K562 (cell line): ENCODE results near the gene TSPAN13. TPM values are rescaled to one million over a fixed set of nuclear protein-coding genes. Genes with fewer than 3 reads are reported as not detected.

Experiments
- ARNT ChIP-seq, 2 experiments: fragments of 450-650 bp; IDR thresholded peaks; 2 replicates each; pipeline ENCODE4 v1.6.1; 2016; ENCODE audit warnings: mild to moderate bottlenecking in 1 of 2
- CHCHD3 ChIP-seq: fragments of 250-450 bp; sonication (Bioruptor Pico); IDR thresholded peaks from 2 replicates; pipeline ENCODE4 v2.1.2; 2022; ENCODE audit warnings: mild to moderate bottlenecking
- DACH1 ChIP-seq: fragments of 450-650 bp; IDR thresholded peaks from 2 replicates; pipeline ENCODE4 v1.6.1; 2018; ENCODE audit not compliant: partially characterized antibody
- DIDO1 ChIP-seq: fragments of 450-650 bp; IDR thresholded peaks from 2 replicates; pipeline ENCODE4 v1.6.1; 2016; ENCODE audit warnings: low read depth, missing biosample characterization, missing genetic modification characterization
- EGR1 ChIP-seq: fragments of 450-650 bp; conservative IDR thresholded peaks from 2 replicates; pipeline ENCODE4 v1.6.1; 2017; ENCODE audit warnings: mild to moderate bottlenecking
- EHMT2 ChIP-seq: fragments of 450-650 bp; IDR thresholded peaks from 2 replicates; pipeline ENCODE4 v1.6.1; 2018; ENCODE audit warnings: antibody characterized with exemption
- ETS2 ChIP-seq: IDR thresholded peaks from 2 replicates; pipeline ENCODE4 v1.6.1; 2016; ENCODE audit warnings: borderline replicate concordance, missing genetic modification characterization, mild to moderate bottlenecking, moderate library complexity, missing compliant biosample characterization; ENCODE audit not compliant: poor library complexity, severe bottlenecking
- FOXK2 ChIP-seq, 2 experiments: fragments of 450-650 bp; IDR thresholded peaks in 1 of 2; conservative IDR thresholded peaks in 1 of 2; 2 replicates each; pipeline ENCODE4 v1.6.1; 2016; ENCODE audit warnings: low read depth in 2 of 2, mild to moderate bottlenecking in 1 of 2
- FUS ChIP-seq: fragments of 200-400 bp; formaldehyde crosslinking; optimal IDR thresholded peaks from 2 replicates; pipeline ENCODE3; 2017; ENCODE audit warnings: low read depth, low read length
- GABPB1 ChIP-seq: sonication (generic); formaldehyde crosslinking; IDR thresholded peaks from 2 replicates; pipeline ENCODE4 v1.8.0; 2022; ENCODE audit warnings: mild to moderate bottlenecking, missing genetic modification reagents
- HBP1 ChIP-seq: fragments of 450-650 bp; formaldehyde crosslinking; IDR thresholded peaks from 2 replicates; pipeline ENCODE4 v1.4.0; 2022; ENCODE audit warnings: missing genetic modification characterization
- MAZ ChIP-seq, 2 experiments: fragments of 450-650 bp in 1 of 2; sonication (generic) in 1 of 2; formaldehyde crosslinking; IDR thresholded peaks in 1 of 2; conservative IDR thresholded peaks in 1 of 2; 2 replicates each; pipeline versions ENCODE4 v1.4.0 to v1.5.0; 2020; ENCODE audit warnings: mild to moderate bottlenecking in 1 of 2, missing genetic modification reagents in 1 of 2
- PHF20 ChIP-seq: fragments of 450-650 bp; IDR thresholded peaks from 2 replicates; pipeline ENCODE4 v1.6.1; 2018; ENCODE audit not compliant: partially characterized antibody
- PTTG1 ChIP-seq: fragments of 450-650 bp; IDR thresholded peaks from 2 replicates; pipeline ENCODE4 v1.6.1; 2016; ENCODE audit warnings: low read depth, mild to moderate bottlenecking, missing genetic modification characterization, missing compliant biosample characterization
- SLC30A9 ChIP-seq: fragments of 250-450 bp; sonication (Bioruptor Pico); IDR thresholded peaks from 2 replicates; pipeline ENCODE4 v1.8.0; 2022; ENCODE audit warnings: mild to moderate bottlenecking, moderate library complexity
- SMARCA5 ChIP-seq: fragments of 450-650 bp; IDR thresholded peaks from 2 replicates; pipeline ENCODE4 v1.6.1; 2016
- SREBF1 ChIP-seq: fragments of 150-350 bp; IDR thresholded peaks from 2 replicates; pipeline ENCODE4 v1.6.1; 2014; ENCODE audit warnings: antibody characterized with exemption, low read depth, low read length, borderline replicate concordance
- SRF ChIP-seq, 2 experiments: fragments of 250-450, 450-650 bp in 1 of 2; sonication (Bioruptor Pico) in 1 of 2; sonication (generic) in 1 of 2; formaldehyde crosslinking; IDR thresholded peaks; 2 replicates each; pipeline versions ENCODE4 v1.5.0 to v1.5.1; 2020 to 2022; ENCODE audit warnings: mild to moderate bottlenecking in 1 of 2, missing genetic modification reagents in 1 of 2
- SRSF9 ChIP-seq: fragments of 200-400 bp; formaldehyde crosslinking; IDR thresholded peaks from 2 replicates; pipeline ENCODE4 v1.6.1; 2017; ENCODE audit warnings: low read depth, low read length, borderline replicate concordance
- STAT5A ChIP-seq: IDR thresholded peaks from 2 replicates; pipeline ENCODE4 v1.6.1; 2012; ENCODE audit warnings: low read length, inconsistent platforms, borderline replicate concordance
- TAF1 ChIP-seq: IDR thresholded peaks from 2 replicates; pipeline ENCODE4 v1.6.1; 2011; ENCODE audit warnings: mild to moderate bottlenecking, low read length, moderate library complexity; ENCODE audit not compliant: insufficient read depth, control insufficient read depth, severe bottlenecking; ENCODE audit errors: extremely low read depth
- ZC3H4 ChIP-seq: sonication (generic); formaldehyde crosslinking; IDR thresholded peaks from 2 replicates; pipeline ENCODE4 v1.9.0; 2021; ENCODE audit warnings: missing genetic modification reagents, borderline replicate concordance
- ZFP36 ChIP-seq: fragments of 150-350 bp; IDR thresholded peaks from 2 replicates; pipeline ENCODE4 v1.6.1; 2018; ENCODE audit warnings: low read length, low read depth; ENCODE audit not compliant: partially characterized antibody
- ZNF165 ChIP-seq: fragments of 250-450 bp; sonication (Bioruptor Pico); IDR thresholded peaks from 2 replicates; pipeline ENCODE4 v1.4.0; 2020; ENCODE audit warnings: borderline replicate concordance
- polyA plus RNA-seq, 8 experiments: library from polyadenylated mRNA; depleted of rRNA in 4 of 8; stranded (reverse) in 5 of 8; unstranded in 3 of 8; fragments of >200 nt; fragmentation: Nextera tagmentation in 2 of 8; fragmentation: Illumina TruSeq in 1 of 8; extraction: Ambion mirVana in 2 of 8; extraction: Trizol in 1 of 8; gene quantifications; 2 replicates each; pipeline versions ENCODE4 v1.2.1 to v1.2.3, GENCODE V29; 2011 to 2014; ENCODE audit warnings: inconsistent platforms in 1 of 8, missing spikeins in 1 of 8
- total RNA-seq, 7 experiments: library from RNA; depleted of rRNA in 6 of 7; stranded (reverse); fragments of >200 nt in 6 of 7; fragmentation: Illumina TruSeq in 2 of 7; extraction: Trizol in 2 of 7; gene quantifications; 2 replicates each; pipeline versions ENCODE4 v1.2.1 to v1.2.3, GENCODE V29; 2011 to 2021; ENCODE audit warnings: low replicate concordance in 1 of 7
- TF ChIP-seq, protein P1 (sequence below): fragments of 200-400 bp; formaldehyde crosslinking; IDR thresholded peaks from 2 replicates; pipeline ENCODE4 v1.6.1; 2017; ENCODE audit warnings: mild to moderate bottlenecking, low read depth, low read length, moderate library complexity

TSPAN13 gene
- total and polyA plus RNA-seq, 9 of the 15 experiments (the other 6 are each of a cell fraction or from before 2014, with no cell fraction given), result 7.8 to 46.3 (median 20.0) TPM

DNA sequence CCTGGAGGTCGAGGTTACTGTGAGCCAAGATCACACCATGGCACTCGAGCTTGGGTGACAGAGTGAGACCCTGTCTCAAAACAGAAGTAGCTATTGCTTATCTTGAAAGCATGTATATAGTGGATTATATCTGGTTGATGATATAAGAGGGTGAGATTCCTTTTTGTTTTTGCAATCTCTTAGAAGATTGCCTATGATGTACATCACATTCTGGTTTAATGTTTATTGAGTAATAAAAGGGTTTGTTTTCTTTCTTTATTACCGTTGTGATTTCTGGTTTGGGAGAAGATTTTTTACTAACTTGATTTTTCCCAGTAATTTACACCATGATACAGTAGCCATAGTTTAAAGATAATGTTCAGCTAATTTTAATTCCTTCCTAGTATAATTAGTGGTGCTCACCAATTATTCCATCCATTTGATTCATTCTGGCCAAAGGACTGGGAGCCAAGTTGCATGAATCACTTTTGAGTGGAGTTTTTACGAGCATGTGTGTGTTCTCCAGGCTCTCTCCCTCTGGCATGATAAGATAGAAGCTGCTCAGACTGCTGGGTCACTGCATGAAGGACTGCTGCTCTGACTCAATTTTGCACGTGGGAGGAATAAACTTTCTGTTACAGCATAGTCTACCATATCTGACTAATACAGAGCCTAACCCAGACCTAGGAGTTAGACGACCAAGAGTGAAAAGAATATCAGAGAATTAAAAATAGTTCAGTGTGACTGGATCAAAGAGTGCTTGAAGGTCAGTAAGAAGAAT is 13.5 kb upstream of the TSPAN13 start (continued):
- TF ChIP-seq ZC3H4 (no peak), SRSF9 (no peak), MAZ (CRISPR knock-in tag; conservative IDR thresholded peaks at IDR 0.05 in 1 of 2, IDR thresholded peaks at IDR 0.05 in 1 of 2) (0 out of 4 replicates have a peak, but pooled peaks of 1 of the 2 experiments have one; percentile 46), PHF20 (no peak), FOXK2 (conservative IDR thresholded peaks at IDR 0.05 in 1 of 2, IDR thresholded peaks at IDR 0.05 in 1 of 2; ENCODE audit: low read depth in 2 of 2) (peak in 1 of 2 experiments; percentile 34; a peak in 1 of 4 replicates), ARNT (IDR thresholded peaks at IDR 0.05) (peak; percentile 85 to 92; a peak in 3 of 4 replicates), SREBF1 (no peak), DACH1 (peak; percentile 76), STAT5A (peak; percentile 93), EGR1 (peak; percentile 89), ZNF165 (CRISPR knock-in tag) (no peak), CHCHD3 (CRISPR knock-in tag) (no peak), EHMT2 (no peak), FUS (no peak), ETS2 (tag) (no peak), ZFP36 (peak; percentile 39), PTTG1 (no peak), SMARCA5 (no peak), GABPB1 (CRISPR knock-in tag) (no peak), DIDO1 (tag) (no peak), TAF1 (peak; percentile 38), SLC30A9 (CRISPR knock-in tag) (no peak), HBP1 (no peak), SRF (CRISPR knock-in tag; IDR thresholded peaks at IDR 0.05) (peak in 1 of 2 experiments; percentile 38; a peak in 1 of 4 replicates)
- TF ChIP-seq, protein P1, sequence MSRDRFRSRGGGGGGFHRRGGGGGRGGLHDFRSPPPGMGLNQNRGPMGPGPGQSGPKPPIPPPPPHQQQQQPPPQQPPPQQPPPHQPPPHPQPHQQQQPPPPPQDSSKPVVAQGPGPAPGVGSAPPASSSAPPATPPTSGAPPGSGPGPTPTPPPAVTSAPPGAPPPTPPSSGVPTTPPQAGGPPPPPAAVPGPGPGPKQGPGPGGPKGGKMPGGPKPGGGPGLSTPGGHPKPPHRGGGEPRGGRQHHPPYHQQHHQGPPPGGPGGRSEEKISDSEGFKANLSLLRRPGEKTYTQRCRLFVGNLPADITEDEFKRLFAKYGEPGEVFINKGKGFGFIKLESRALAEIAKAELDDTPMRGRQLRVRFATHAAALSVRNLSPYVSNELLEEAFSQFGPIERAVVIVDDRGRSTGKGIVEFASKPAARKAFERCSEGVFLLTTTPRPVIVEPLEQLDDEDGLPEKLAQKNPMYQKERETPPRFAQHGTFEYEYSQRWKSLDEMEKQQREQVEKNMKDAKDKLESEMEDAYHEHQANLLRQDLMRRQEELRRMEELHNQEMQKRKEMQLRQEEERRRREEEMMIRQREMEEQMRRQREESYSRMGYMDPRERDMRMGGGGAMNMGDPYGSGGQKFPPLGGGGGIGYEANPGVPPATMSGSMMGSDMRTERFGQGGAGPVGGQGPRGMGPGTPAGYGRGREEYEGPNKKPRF, result no peak
